K562 (cell line): ENCODE measurements around the gene TMIGD2. TPM values are rescaled to one million over a fixed set of nuclear protein-coding genes. Genes with fewer than 3 reads are reported as not detected.
A peak's percentile ranks its signal among the peaks of the same experiment; 100 is the strongest.

Source experiments
- CEBPG ChIP-seq, 3 experiments: fragments of 200-800 bp in 1 of 3; sonication (Bioruptor generic) in 1 of 3; sonication (generic) in 1 of 3; formaldehyde crosslinking in 1 of 3; IDR thresholded peaks in 2 of 3; conservative IDR thresholded peaks in 1 of 3; 2 replicates each; pipeline versions ENCODE4 v1.6.1 to v1.8.0; 2016 to 2022; ENCODE audit warnings: missing compliant biosample characterization in 2 of 3, missing genetic modification characterization in 2 of 3, mild to moderate bottlenecking in 1 of 3, missing genetic modification reagents in 1 of 3
- IRF2 ChIP-seq: sonication (generic); formaldehyde crosslinking; IDR thresholded peaks from 2 replicates; pipeline ENCODE4 v1.8.1; 2022; ENCODE audit warnings: mild to moderate bottlenecking, missing genetic modification reagents
- ZNF668 ChIP-seq: fragments of 250-450 bp; sonication (Bioruptor Pico); IDR thresholded peaks from 2 replicates; pipeline ENCODE4 v1.8.0; 2022; ENCODE audit warnings: mild to moderate bottlenecking, inconsistent platforms
- polyA plus RNA-seq, 8 experiments: library from polyadenylated mRNA; depleted of rRNA in 4 of 8; stranded (reverse) in 5 of 8; unstranded in 3 of 8; fragments of >200 nt; fragmentation: Nextera tagmentation in 2 of 8; fragmentation: Illumina TruSeq in 1 of 8; extraction: Ambion mirVana in 2 of 8; extraction: Trizol in 1 of 8; gene quantifications; 2 replicates each; pipeline versions ENCODE4 v1.2.1 to v1.2.3, GENCODE V29; 2011 to 2014; ENCODE audit warnings: inconsistent platforms in 1 of 8, missing spikeins in 1 of 8
- total RNA-seq, 7 experiments: library from RNA; depleted of rRNA in 6 of 7; stranded (reverse); fragments of >200 nt in 6 of 7; fragmentation: Illumina TruSeq in 2 of 7; extraction: Trizol in 2 of 7; gene quantifications; 2 replicates each; pipeline versions ENCODE4 v1.2.1 to v1.2.3, GENCODE V29; 2011 to 2021; ENCODE audit warnings: low replicate concordance in 1 of 7
- TF ChIP-seq, protein P1 (sequence below), 2 experiments: fragments of 450-650 bp; IDR thresholded peaks; 2 replicates each; pipeline ENCODE4 v1.6.1; 2016; ENCODE audit warnings: mild to moderate bottlenecking in 2 of 2, borderline replicate concordance in 1 of 2, low read depth in 1 of 2, moderate library complexity in 1 of 2
- TF ChIP-seq, protein P2 (sequence below): fragments of 450-650 bp; formaldehyde crosslinking; IDR thresholded peaks from 2 replicates; pipeline ENCODE4 v1.4.0; 2022; ENCODE audit warnings: missing genetic modification characterization

The TMIGD2 gene
- total and polyA plus RNA-seq, 9 of the 15 experiments (the other 6 are each of a cell fraction or from before 2014, with no cell fraction given) = not detected

DNA sequence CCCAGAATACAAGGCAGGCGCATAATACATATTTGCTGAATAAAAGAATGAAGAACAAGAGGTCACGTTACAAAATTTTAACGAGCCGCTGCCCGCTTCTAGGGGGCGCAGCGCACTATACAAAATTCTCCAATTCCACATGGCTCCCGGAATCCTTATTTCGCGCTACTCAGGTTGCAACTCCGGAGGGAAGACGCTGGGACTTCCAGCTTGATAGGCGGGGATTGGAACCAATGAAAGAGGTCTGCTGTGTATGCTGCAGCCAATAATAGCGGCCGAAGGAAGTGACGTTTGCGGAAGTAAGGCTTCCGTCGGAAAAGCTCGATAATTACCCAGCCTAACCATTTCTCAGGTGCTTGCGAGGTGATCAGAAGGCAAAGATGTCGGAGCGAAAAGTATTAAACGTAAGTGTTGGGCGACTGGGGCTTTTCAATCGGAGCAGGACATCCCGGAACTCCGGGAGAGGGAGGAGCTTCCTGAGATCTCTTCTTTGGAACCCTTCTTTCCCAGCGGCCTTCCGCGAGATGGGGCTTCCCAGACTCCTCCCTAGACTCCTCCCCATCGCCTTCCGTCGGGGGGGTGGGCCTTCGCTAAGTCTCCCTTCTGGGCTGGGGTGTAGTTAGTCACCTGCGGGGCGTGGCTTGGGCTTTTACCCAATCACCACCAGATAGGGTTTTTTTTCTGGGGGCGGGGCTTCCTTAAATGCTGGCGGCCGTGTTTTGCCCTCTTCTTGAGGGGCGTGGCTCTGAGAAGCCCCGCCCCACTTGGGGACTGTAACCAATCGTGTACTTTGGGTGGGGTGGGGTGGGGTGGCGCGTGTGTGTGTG is 55.2 kb downstream of the TMIGD2 start, which contains the start of gene YJU2 (continued):
- TF ChIP-seq, protein P1, sequence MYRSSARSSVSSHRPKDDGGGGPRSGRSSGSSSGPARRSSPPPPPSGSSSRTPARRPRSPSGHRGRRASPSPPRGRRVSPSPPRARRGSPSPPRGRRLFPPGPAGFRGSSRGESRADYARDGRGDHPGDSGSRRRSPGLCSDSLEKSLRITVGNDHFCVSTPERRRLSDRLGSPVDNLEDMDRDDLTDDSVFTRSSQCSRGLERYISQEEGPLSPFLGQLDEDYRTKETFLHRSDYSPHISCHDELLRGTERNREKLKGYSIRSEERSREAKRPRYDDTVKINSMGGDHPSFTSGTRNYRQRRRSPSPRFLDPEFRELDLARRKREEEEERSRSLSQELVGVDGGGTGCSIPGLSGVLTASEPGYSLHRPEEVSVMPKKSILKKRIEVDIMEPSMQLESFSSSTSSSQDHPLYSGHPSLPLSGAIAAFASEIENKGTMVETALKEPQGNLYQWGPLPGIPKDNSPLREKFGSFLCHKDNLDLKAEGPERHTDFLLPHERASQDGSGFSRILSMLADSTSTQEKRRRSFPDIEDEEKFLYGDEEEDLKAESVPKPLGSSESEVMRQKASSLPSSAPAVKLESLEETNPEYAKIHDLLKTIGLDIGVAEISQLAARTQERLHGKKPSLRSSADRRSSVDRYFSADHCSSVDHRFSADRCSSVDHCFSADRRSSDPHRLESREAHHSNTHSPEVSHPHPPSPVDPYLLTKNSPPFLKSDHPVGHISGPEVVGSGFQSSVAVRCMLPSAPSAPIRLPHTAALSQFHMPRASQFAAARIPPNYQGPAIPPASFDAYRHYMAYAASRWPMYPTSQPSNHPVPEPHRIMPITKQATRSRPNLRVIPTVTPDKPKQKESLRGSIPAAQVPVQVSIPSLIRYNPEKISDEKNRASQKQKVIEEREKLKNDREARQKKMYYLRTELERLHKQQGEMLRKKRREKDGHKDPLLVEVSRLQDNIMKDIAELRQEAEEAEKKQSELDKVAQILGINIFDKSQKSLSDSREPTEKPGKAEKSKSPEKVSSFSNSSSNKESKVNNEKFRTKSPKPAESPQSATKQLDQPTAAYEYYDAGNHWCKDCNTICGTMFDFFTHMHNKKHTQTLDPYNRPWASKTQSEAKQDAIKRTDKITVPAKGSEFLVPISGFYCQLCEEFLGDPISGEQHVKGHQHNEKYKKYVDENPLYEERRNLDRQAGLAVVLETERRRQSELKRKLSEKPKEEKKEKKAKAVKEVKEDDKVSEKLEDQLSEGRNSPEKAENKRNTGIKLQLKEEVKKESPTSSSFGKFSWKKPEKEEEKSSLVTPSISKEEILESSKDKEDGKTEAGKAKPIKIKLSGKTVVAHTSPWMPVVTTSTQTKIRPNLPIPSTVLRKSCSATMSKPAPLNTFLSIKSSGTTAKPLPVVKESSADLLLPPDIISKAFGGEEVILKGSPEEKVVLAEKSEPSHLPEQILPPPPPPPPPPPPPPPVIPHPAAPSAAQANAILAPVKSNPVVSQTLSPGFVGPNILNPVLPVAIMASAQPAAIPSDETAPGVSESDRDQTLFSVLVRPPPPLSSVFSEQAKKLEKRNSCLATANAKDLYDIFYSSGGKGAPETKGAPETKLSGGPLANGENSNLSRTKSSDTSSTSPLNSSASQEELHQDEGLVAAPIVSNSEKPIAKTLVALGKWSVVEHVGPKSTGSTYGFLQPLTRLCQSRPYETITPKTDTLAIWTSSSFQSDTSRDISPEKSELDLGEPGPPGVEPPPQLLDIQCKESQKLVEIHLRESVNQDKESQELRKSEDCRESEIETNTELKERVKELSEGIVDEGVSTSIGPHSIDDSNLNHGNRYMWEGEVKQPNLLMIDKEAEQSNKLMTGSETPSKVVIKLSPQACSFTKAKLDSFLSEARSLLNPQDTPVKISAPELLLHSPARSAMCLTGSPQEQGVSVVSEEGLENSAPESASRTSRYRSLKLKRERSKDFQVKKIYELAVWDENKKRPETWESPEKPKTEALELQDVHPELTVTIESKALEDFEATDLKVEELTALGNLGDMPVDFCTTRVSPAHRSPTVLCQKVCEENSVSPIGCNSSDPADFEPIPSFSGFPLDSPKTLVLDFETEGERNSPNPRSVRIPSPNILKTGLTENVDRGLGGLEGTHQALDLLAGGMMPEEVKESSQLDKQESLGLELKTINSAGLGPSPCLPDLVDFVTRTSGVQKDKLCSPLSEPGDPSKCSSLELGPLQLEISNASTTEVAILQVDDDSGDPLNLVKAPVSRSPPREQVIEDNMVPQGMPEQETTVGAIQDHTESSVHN (IDR thresholded peaks at IDR 0.05; ENCODE audit: borderline replicate concordance in 1 of 2, low read depth in 1 of 2) = 0 out of 4 replicates have a peak, but pooled peaks of 1 of the 2 experiments have one; percentile 39
- TF ChIP-seq CEBPG (CRISPR knock-in tag; IDR thresholded peaks at IDR 0.05) = no peak
- TF ChIP-seq CEBPG (tag; conservative IDR thresholded peaks at IDR 0.05 in 1 of 2, IDR thresholded peaks at IDR 0.05 in 1 of 2) = no peak
- TF ChIP-seq IRF2 (CRISPR knock-in tag) = no peak
- no peak for TF ChIP-seq ZNF668 (CRISPR knock-in tag)
- TF ChIP-seq, protein P2, sequence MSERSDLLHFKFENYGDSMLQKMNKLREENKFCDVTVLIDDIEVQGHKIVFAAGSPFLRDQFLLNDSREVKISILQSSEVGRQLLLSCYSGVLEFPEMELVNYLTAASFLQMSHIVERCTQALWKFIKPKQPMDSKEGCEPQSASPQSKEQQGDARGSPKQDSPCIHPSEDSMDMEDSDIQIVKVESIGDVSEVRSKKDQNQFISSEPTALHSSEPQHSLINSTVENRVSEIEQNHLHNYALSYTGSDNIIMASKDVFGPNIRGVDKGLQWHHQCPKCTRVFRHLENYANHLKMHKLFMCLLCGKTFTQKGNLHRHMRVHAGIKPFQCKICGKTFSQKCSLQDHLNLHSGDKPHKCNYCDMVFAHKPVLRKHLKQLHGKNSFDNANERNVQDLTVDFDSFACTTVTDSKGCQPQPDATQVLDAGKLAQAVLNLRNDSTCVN = no peak
